Measurements from ENCODE around the gene KCNQ1. TPM values are rescaled to one million over a fixed set of nuclear protein-coding genes. Genes with fewer than 3 reads are reported as not detected.

Gene KCNQ1
- total RNA-seq, 2 experiments from 2014 or later = 4.3 to 9.2 TPM

DNA sequence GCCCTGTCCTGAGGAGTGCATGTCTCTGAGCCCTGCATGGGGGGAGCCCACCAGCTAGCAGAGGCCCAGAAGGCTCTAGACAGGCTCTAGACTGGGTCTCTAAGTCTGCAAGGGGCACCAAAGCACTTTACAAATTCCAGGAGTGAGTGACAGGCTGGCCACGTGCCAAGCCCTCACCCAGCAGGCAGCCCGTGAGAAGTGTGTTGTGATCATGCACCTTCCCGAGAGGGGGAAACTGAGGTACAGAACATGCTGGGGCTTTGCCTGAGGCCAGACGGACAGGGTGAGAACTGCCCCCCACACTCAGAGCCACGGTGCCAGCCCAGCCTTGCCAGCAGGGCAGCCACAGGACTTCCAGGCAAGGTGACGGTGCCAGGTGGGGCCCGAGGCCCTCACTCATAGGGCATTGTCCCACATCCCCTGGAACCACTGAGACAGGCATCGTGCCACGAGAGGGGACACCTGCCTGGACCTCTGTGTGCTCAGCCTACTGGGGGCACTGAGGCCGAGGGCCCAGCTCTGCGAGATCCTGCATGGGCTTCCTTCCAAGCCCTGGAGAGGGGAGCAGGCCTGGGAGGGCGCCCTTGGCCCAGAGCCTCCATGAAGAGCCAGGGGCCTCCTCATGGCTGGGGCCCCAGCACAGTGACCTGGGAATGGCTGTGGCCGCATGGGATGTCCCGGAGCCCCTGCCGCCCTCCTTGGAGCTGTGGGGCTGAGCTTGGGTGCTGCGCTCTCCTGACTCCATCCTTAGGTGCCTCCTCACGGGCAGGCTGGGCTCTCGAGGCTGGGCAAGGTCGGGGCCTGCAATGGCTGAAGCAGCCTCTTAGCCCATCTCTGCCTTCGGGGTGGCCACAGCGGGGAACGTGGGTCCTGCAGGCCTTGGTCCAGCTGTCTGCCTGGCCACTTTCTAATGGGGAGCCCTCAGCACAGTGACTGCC is 133.5 kb downstream of the KCNQ1 start:
- no peak for ATAC-seq
- no peaks in the 10 kb centered on the region for H3K4me1 Mint-ChIP-seq
- CTCF ChIA-PET = no interaction called here
- H3K27ac Mint-ChIP-seq = no peak overlapping the region
- H3K4me3 Mint-ChIP-seq = no peak overlapping the region
- H3K9me3 Mint-ChIP-seq (ENCODE audit: low read depth) = no peaks in the 10 kb centered on the region
- no peaks in the 10 kb centered on the region for H3K36me3 Mint-ChIP-seq
- H3K27me3 Mint-ChIP-seq = no peaks in the 10 kb centered on the region
- no peak for DNase-seq

DNA sequence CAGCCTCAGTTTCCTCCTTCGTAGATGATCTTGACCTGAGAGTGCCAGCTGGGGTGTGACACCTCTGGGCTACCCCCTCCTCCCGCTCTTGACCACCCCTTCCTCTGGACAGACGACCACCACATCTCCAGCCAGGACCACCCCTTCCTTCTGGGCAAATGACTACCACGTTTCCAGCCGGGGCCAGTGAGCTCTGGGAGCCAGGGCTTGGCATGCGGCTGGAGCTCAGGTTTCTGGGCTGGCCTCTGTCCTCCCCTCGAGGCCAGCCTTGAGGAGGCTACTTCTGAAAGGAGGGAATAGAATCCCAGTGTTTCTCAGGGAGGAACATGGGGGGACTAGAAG is 134.1 kb downstream of the KCNQ1 start:
- no peaks in the 10 kb centered on the region for H3K27me3 Mint-ChIP-seq
- H3K36me3 Mint-ChIP-seq = no peaks in the 10 kb centered on the region
- H3K9me3 Mint-ChIP-seq (ENCODE audit: low read depth) = no peaks in the 10 kb centered on the region
- no peaks in the 10 kb centered on the region for H3K4me1 Mint-ChIP-seq
- no peak for ATAC-seq
- CTCF ChIA-PET = no interaction called here
- H3K27ac Mint-ChIP-seq = no peak overlapping the region
- no peak overlapping the region for H3K4me3 Mint-ChIP-seq
- DNase-seq = no peak

DNA sequence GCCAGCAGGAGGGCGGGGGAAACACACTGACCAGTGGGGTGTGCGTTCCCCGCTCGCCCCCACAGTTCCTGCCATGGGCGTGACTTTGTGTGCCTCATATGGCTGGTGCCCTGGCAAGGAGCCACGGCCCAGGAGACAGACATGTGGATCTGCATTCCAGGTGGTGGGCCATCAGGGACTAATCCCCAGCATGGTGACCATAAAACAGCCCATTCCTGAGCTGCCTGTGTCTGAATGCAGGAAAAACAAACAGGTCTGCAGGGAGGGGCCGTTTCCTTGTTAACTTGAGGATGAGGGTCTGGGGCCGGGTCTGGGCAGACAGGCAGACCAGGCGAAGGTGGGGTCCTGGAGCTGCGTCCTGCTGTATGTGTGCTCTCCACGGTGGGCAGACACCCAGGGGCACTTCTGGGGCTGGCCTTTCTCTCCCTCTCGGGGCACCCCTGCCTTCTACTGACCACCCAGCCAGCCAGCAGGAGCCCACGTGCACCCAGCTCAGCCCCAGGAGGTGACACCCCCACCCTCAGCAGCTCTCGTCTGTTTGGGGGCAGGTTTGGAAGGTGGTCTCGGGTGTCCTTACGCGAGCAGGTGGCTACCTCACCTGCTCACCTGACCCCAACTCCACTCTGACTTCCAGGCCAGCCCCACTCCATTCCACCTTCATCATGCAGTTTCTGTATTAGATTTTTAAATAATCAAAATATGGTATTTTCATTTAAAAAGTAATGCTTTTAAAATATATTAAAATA is 134.7 kb downstream of the KCNQ1 start:
- Mint-ChIP-seq H3K4me1 (no peaks in the 10 kb centered on the region), H3K9me3 (ENCODE audit: low read depth) (no peaks in the 10 kb centered on the region), H3K4me3 (no peak overlapping the region), H3K36me3 (no peaks in the 10 kb centered on the region), H3K27me3 (no peaks in the 10 kb centered on the region), H3K27ac (no peak overlapping the region)
- DNase-seq (no peak), ATAC-seq (no peak)
- CTCF ChIA-PET = no interaction called here

DNA sequence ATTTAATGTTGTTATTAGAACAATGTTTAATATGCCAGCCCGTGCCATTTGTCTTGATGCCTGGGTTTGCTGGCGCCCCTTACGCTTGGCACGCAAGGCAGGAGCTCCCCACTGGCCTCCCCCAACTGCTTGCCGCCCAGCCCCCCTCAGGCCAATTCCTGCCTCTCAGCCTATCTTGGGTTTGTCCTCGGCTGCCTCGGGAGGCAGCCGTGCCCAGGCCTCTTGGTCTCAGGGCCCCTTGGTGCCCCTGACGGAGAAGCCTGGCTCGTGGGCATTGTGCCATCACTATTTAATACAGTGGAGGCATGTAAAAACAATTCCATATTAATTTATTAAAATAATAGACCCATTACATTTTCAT is 135.2 kb downstream of the KCNQ1 start:
- CTCF ChIA-PET = no interaction called here
- no peak overlapping the region for H3K27ac Mint-ChIP-seq
- H3K36me3 Mint-ChIP-seq = no peaks in the 10 kb centered on the region
- H3K9me3 Mint-ChIP-seq (ENCODE audit: low read depth) = no peaks in the 10 kb centered on the region
- ATAC-seq (no peak), DNase-seq (no peak)
- H3K4me1 Mint-ChIP-seq = no peaks in the 10 kb centered on the region
- H3K27me3 Mint-ChIP-seq = no peaks in the 10 kb centered on the region
- no peak overlapping the region for H3K4me3 Mint-ChIP-seq

DNA sequence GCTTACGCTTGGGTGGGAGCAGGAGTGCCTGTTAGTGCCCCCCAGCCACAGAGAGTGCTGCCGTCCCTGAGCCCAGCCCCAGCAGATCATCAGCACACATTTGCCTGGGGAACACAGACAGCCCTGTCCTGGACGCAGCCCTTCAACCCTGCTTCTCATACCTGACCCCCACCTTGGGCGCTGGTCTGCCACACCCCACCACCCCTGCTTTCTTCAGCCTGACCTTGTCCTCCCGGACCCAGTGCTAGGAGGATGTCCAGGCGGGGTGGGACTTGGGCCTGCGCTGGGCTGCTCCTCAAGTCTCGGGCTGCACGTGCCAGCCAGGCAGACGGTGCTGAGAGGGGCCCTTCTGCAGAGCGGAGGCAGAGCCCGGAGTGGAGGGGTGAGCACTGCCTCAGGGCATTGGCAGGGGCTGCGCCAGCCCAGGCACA is 135.8 kb downstream of the KCNQ1 start:
- no peak overlapping the region for H3K4me3 Mint-ChIP-seq
- no peaks in the 10 kb centered on the region for H3K27me3 Mint-ChIP-seq
- H3K9me3 Mint-ChIP-seq (ENCODE audit: low read depth) = no peaks in the 10 kb centered on the region
- CTCF ChIA-PET = no interaction called here
- DNase-seq = peak; percentile 30
- no peak for ATAC-seq
- H3K4me1 Mint-ChIP-seq = no peaks in the 10 kb centered on the region
- no peaks in the 10 kb centered on the region for H3K36me3 Mint-ChIP-seq
- no peak overlapping the region for H3K27ac Mint-ChIP-seq

DNA sequence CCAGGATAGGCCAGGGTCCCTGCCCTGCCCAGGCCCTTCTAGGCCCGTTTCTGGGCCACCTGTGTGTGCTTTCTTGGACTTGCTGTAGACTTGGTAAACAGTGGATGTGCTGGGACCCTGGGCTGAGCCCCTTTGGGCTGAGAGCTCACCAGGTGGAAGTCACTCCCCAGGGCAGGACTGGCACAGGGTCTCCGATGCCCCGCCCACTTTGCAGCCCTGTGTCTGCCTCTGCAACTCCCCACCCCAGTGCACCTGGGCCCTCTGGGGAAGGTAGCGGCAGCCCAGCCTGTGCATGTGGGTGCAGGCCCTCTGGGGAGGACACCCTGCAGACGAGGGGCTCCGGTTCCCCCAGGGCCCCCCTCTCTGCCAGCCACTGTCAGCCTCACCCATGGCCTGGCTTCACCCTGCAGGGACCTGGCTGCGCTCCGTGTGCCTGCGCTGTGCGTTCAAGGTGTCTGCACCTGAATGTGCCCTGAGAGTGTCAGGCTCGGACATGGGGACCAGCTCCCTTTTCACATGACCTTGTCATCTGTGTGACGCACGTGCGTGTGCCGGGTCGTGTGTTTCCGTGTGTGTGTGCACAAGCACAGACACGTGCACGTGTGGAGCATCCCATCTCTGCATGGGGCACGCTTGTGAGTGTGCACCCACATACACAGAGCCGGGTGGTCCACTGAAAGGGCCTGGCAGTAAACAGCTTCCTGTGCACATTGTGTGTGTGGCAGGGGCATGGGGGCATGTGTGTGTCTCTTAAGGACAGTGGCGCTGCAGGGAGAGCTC is 136.5 kb downstream of the KCNQ1 start:
- Mint-ChIP-seq H3K27me3 (no peaks in the 10 kb centered on the region), H3K27ac (no peak overlapping the region), H3K4me1 (no peaks in the 10 kb centered on the region), H3K9me3 (ENCODE audit: low read depth) (no peaks in the 10 kb centered on the region), H3K4me3 (no peak overlapping the region), H3K36me3 (no peaks in the 10 kb centered on the region)
- DNase-seq (peak; percentile 39), ATAC-seq (no peak)
- CTCF ChIA-PET = no interaction called here

DNA sequence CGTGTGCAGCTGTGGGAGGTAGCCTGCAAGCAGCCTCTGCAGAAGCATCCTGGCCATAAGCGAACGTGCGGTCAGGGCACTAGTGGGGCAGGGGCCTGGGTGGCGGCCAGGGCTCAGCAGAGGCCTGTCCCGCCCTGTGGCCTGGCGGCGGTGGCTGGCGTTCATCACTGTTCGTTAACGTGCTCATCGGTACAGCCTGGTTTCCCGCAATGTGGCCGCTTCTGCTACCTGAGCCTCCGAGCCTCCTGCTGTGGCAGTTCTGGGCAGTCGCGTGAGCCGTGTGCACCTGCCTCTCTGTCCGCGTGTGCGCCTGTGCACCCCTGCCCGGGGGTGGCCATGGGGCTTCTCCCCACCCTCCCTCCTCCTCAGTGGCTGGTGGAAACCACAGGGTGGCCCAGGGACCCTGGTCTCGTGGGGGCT is 137.1 kb downstream of the KCNQ1 start:
- no peak overlapping the region for H3K4me3 Mint-ChIP-seq
- no peaks in the 10 kb centered on the region for H3K9me3 Mint-ChIP-seq (ENCODE audit: low read depth)
- DNase-seq (no peak), ATAC-seq (no peak)
- no peaks in the 10 kb centered on the region for H3K36me3 Mint-ChIP-seq
- no peaks in the 10 kb centered on the region for H3K4me1 Mint-ChIP-seq
- no peak overlapping the region for H3K27ac Mint-ChIP-seq
- CTCF ChIA-PET = no interaction called here
- H3K27me3 Mint-ChIP-seq = no peaks in the 10 kb centered on the region

DNA sequence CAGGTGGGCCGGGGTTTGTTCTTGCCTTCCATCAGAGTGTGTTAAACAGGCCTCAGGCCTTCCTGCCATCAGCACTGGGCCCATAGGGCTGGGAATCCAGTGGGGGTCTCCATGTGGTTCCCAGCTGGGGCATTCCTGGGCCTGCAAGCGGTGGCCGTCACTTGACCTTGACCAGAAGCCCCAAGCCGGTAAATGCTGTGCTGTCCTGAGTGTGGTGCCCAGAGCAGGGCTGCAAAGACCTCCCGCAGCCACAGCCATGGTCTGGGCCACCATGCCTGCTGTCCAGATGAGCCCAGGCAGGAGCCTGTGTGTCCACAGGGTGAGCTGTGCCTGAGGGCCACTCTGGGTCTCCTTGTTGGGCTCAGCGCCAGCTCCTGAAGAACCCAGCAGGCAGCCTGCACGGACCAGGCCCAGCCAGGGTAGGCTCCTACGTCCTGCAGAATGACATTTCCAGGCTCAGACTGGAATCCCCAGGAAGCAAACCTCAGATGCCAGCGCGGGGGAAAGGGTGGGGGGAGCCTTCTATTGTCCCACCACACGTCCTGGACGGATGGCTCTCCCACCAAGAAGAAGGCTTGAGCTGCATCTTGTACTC is 137.6 kb downstream of the KCNQ1 start:
- H3K9me3 Mint-ChIP-seq (ENCODE audit: low read depth) = no peaks in the 10 kb centered on the region
- CTCF ChIA-PET = no interaction called here

DNA sequence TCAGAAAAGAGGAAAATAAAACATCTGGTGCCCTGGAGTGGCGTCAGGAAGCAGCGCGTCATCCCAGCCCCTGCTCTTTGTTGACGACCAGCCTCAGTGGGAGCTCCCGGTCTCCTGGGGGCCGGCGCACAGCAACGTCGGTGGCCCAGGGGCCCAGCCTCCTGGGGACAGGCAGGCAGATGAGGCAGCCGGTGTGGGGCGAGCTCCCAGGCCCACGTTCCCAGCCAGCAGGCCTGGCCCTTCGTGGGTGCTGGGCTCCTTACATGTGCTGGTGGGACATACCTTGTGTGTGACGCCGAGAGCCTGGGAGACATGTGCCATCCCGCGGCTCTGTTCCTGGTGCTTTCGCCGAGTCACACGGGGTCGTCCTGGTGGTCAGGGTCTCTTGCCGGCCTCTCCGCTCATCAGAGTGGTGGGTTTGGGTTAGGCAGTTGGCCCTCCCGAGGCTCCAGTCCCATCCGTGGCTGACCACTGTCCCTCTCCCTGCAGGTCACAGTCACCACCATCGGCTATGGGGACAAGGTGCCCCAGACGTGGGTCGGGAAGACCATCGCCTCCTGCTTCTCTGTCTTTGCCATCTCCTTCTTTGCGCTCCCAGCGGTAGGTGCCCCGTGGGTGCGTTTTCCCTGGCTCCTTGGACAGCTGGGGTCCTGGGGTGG is 138.3 kb downstream of the KCNQ1 start:
- CTCF ChIA-PET = no interaction called here
- H3K4me3 Mint-ChIP-seq = no peak overlapping the region
- peak; percentile 38 for DNase-seq
- no peaks in the 10 kb centered on the region for H3K27me3 Mint-ChIP-seq
- no peaks in the 10 kb centered on the region for H3K36me3 Mint-ChIP-seq
- H3K4me1 Mint-ChIP-seq = no peaks in the 10 kb centered on the region
- H3K9me3 Mint-ChIP-seq (ENCODE audit: low read depth) = no peaks in the 10 kb centered on the region
- ATAC-seq = no peak
- H3K27ac Mint-ChIP-seq = no peak overlapping the region

More for the DNA sequence above, 137.6 kb downstream of the KCNQ1 start:
- H3K36me3 Mint-ChIP-seq = no peaks in the 10 kb centered on the region
- no peaks in the 10 kb centered on the region for H3K27me3 Mint-ChIP-seq
- no peaks in the 10 kb centered on the region for H3K4me1 Mint-ChIP-seq
- peak; percentile 33 for DNase-seq
- H3K27ac Mint-ChIP-seq = no peak overlapping the region
- ATAC-seq = no peak
- no peak overlapping the region for H3K4me3 Mint-ChIP-seq

DNA sequence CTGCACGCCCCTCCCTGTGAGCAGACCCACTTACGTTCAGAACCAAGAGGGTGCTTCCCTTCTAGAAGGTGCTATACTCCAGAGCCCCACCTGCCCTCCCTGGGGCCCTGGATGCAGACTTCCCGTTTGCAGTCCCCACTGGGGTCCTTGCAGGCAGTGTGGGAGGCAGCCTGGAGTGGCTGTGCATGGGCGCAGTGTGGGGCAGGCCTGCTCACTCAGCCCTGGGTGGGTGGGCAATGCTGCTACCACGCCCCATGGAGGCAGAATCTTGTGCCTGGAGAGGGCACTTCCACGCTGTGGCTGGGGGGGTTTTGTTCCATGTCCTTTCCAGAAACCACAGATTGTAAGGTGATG is 138.8 kb downstream of the KCNQ1 start:
- Mint-ChIP-seq H3K27ac (no peak overlapping the region), H3K36me3 (no peaks in the 10 kb centered on the region), H3K4me3 (no peak overlapping the region), H3K9me3 (ENCODE audit: low read depth) (no peaks in the 10 kb centered on the region), H3K4me1 (no peaks in the 10 kb centered on the region), H3K27me3 (no peaks in the 10 kb centered on the region)
- CTCF ChIA-PET = no interaction called here
- peak; percentile 37 for DNase-seq
- no peak for ATAC-seq

DNA sequence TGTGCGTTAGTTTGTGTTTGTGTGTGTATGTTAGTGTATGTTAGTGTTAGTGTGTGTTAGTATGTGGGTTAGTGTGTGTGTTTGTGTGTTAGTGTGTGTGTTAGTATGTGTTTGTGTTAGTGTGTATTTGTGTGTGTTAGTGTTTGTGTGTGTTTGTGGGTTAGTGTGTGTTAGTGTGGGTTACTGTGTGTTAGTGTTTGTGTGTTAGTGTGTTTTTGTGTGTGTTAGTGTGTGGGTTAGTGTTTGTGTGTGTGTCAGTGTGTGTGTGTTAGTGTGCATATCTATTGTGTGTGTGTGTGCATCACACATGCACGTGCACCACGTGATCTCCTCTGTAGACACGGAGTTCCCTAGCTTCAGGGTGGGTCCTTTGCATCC is 139.6 kb downstream of the KCNQ1 start:
- no peak for ATAC-seq
- Mint-ChIP-seq H3K27ac (no peak overlapping the region), H3K36me3 (no peaks in the 10 kb centered on the region), H3K9me3 (ENCODE audit: low read depth) (no peaks in the 10 kb centered on the region), H3K27me3 (no peaks in the 10 kb centered on the region), H3K4me1 (no peaks in the 10 kb centered on the region), H3K4me3 (no peak overlapping the region)
- DNase-seq = no peak
- CTCF ChIA-PET = no interaction called here

DNA sequence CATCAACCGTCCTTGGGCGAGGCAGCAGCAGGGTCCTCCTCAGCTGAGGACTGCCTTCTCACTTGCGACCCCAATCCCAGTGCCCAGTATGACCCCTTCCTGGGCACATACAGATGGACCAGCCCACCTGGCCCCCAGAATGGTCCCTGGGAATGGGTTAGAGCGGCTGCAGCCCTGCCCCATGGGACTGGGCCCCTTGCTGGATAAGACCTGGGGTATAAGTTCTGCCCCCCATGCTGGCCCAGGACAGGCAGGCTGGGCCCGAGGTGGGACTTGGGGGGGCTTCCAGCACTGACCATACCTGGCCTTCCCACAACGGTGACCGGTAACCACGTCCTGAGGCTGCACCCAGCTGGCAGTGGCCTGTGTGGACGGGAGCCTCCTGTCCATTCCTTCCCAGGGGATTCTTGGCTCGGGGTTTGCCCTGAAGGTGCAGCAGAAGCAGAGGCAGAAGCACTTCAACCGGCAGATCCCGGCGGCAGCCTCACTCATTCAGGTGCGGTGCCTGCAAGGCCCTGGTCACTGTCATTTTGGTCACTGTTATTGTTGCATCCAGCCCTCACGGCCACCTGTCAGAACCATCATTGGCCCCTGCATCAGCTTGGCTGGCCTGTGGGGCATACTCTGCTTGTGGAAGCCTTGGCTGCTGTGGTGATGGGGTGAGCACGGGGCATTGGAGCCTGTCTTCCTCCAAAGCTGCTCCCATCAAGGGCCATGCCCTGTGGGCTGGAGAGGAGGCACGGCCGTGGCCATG is 140.2 kb downstream of the KCNQ1 start:
- H3K27me3 Mint-ChIP-seq = no peaks in the 10 kb centered on the region
- H3K9me3 Mint-ChIP-seq (ENCODE audit: low read depth) = no peaks in the 10 kb centered on the region
- CTCF ChIA-PET = no interaction called here
- H3K36me3 Mint-ChIP-seq = no peaks in the 10 kb centered on the region
- H3K27ac Mint-ChIP-seq = no peak overlapping the region
- peak; percentile 30 for DNase-seq
- H3K4me3 Mint-ChIP-seq = no peak overlapping the region
- H3K4me1 Mint-ChIP-seq = no peaks in the 10 kb centered on the region
- ATAC-seq = no peak
